Cardiac muscle cell (in vitro differentiated cells and primary cell): ENCODE results near the gene RPTN. TPM values are rescaled to one million over a fixed set of nuclear protein-coding genes. Genes with fewer than 3 reads are reported as not detected.
A peak's percentile ranks its signal among the peaks of the same experiment; 100 is the strongest.
"Not testable (repeated sequence)": the region's sequence is repeated elsewhere in the genome, so short reads cannot be mapped to it uniquely, and the experiment has no call there.

ENCODE experiments used
- DNase-seq, 2 donors: peaks; one replicate each; pipeline versions ENCODE4 v3.0.0 to v3.0.0-alpha.2; 2010 to 2017; ENCODE audit warnings: low read depth in 1 of 2, low spot score in 1 of 2
- H3K27ac ChIP-seq: fragments of 200-600 bp; sonication (generic); 2 replicates; pipeline ENCODE4 v1.5.1; 2016
- H3K27me3 ChIP-seq: fragments of 200-600 bp; sonication (generic); 2 replicates; pipeline ENCODE4 v1.6.0; 2016; ENCODE audit warnings: control low read depth
- H3K36me3 ChIP-seq: fragments of 200-600 bp; sonication (generic); 2 replicates; pipeline ENCODE4 v1.5.1; 2016; ENCODE audit warnings: control low read depth
- H3K4me1 ChIP-seq: fragments of 200-600 bp; sonication (generic); 2 replicates; pipeline ENCODE4 v1.8.1; 2017; ENCODE audit warnings: low read depth, mild to moderate bottlenecking, mixed run types
- H3K4me3 ChIP-seq: fragments of 200-600 bp; sonication (generic); 2 replicates; pipeline ENCODE4 v1.5.1; 2016; ENCODE audit warnings: mild to moderate bottlenecking
- H3K9me3 ChIP-seq: fragments of 200-600 bp; sonication (generic); 2 replicates; pipeline ENCODE4 v1.5.1; 2017; ENCODE audit warnings: low read depth, mild to moderate bottlenecking, control low read depth
- polyA plus RNA-seq: library from polyadenylated mRNA; unstranded; fragments of >200 nt; fragmentation: Nextera tagmentation; extraction: Ambion mirVana; gene quantifications from 2 replicates; pipeline ENCODE4 v1.2.1, GENCODE V29; 2016
- total RNA-seq: library from RNA; depleted of rRNA; stranded (reverse); fragments of >200 nt; gene quantifications from 2 replicates; pipeline ENCODE4 v1.2.3, GENCODE V29; 2016
- TF ChIP-seq, protein P1 (sequence below): IDR thresholded peaks from 2 replicates; pipeline ENCODE4 v1.5.1; 2012; ENCODE audit warnings: low read depth, mild to moderate bottlenecking, low read length

RPTN gene
- total and polyA plus RNA-seq, 2 experiments from 2014 or later = not detected

GRCh38 chr1:152148981-152149380 lies 10.0 kb downstream of the RPTN start:
- no peak for DNase-seq
- H3K36me3 ChIP-seq = no peaks in the 10 kb centered on the region
- H3K4me3 ChIP-seq = no peak overlapping the region
- H3K4me1 ChIP-seq = no peaks in the 10 kb centered on the region
- H3K27ac ChIP-seq = no peak overlapping the region
- TF ChIP-seq, protein P1, sequence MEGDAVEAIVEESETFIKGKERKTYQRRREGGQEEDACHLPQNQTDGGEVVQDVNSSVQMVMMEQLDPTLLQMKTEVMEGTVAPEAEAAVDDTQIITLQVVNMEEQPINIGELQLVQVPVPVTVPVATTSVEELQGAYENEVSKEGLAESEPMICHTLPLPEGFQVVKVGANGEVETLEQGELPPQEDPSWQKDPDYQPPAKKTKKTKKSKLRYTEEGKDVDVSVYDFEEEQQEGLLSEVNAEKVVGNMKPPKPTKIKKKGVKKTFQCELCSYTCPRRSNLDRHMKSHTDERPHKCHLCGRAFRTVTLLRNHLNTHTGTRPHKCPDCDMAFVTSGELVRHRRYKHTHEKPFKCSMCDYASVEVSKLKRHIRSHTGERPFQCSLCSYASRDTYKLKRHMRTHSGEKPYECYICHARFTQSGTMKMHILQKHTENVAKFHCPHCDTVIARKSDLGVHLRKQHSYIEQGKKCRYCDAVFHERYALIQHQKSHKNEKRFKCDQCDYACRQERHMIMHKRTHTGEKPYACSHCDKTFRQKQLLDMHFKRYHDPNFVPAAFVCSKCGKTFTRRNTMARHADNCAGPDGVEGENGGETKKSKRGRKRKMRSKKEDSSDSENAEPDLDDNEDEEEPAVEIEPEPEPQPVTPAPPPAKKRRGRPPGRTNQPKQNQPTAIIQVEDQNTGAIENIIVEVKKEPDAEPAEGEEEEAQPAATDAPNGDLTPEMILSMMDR = no peak
- H3K27me3 ChIP-seq = no peaks in the 10 kb centered on the region
- H3K9me3 ChIP-seq = no peaks in the 10 kb centered on the region

GRCh38 chr1:152148051-152148450 lies 11.0 kb downstream of the RPTN start:
- TF ChIP-seq, protein P1 = no peak

DNA sequence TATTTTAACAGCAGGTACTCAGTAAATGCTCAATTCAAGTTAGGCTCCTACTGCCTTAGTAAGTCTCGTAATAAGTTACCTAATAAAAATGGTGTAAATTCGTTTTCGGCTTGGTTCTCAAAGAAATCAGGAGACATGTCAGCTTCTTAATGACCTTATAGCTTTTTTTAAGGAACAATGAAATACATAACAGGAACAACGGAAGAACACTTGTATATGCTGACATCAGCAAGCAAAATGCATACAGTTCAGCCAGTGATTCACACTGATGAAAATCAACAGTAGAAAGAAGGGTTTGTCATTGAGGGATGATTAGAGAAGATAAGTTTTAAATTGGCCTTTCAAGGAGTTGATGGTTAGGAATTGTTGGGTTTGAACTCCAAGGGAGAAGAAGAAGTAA lies 13.3 kb downstream of the RPTN start:
- H3K27ac ChIP-seq = no peak overlapping the region
- no peaks in the 10 kb centered on the region for H3K4me1 ChIP-seq
- H3K27me3 ChIP-seq = no peaks in the 10 kb centered on the region
- DNase-seq = no peak
- no peaks in the 10 kb centered on the region for H3K36me3 ChIP-seq
- H3K9me3 ChIP-seq = no peaks in the 10 kb centered on the region
- H3K4me3 ChIP-seq = no peak overlapping the region
- TF ChIP-seq, protein P1 = no peak

More at GRCh38 chr1:152148051-152148450, 11.0 kb downstream of the RPTN start:
- Histone ChIP-seq H3K27ac (no peak overlapping the region), H3K27me3 (no peaks in the 10 kb centered on the region), H3K9me3 (no peaks in the 10 kb centered on the region), H3K4me1 (no peaks in the 10 kb centered on the region), H3K36me3 (no peaks in the 10 kb centered on the region), H3K4me3 (no peak overlapping the region)
- DNase-seq = no peak

DNA sequence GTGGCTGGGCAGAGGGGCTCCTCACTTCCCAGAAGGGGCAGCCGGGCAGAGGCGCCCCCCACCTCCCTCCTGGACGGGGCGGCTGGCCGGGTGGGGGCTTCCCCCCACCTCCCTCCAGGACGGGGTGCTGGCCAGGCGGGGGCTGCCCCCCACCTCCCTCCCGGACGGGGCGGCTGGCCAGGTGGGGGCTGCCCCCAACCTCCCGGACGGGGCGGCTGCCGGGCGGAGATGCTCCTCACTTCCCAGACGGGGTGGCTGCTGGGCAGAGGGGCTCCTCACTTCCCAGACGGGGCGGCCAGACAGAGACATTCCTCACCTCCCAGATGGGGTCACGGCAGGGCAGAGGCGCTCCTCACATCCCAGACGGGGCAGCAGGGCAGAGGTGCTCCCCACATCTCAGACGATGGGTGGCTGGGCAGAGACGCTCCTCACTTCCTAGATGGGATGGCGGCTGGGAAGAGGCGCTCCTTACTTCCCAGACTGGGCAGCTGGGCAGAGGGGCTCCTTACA lies 14.3 kb downstream of the RPTN start:
- not testable (repeated sequence) for DNase-seq, H3K9me3 ChIP-seq, H3K36me3 ChIP-seq, H3K4me1 ChIP-seq, H3K27me3 ChIP-seq, H3K27ac ChIP-seq, H3K4me3 ChIP-seq

GRCh38 chr1:152143150-152143887 lies 15.7 kb downstream of the RPTN start:
- no peak overlapping the region for H3K27ac ChIP-seq
- TF ChIP-seq, protein P1 = no peak
- no peak overlapping the region for H3K4me3 ChIP-seq
- H3K4me1 ChIP-seq = no peaks in the 10 kb centered on the region
- no peaks in the 10 kb centered on the region for H3K36me3 ChIP-seq
- no peaks in the 10 kb centered on the region for H3K27me3 ChIP-seq
- H3K9me3 ChIP-seq = no peaks in the 10 kb centered on the region
- no peak for DNase-seq

- peak in 1 of 2 donors; percentile 80 for DNase-seq
- H3K4me1 ChIP-seq = no peaks in the 10 kb centered on the region
- TF ChIP-seq, protein P1 = peak; percentile 90
- no peak overlapping the region for H3K27ac ChIP-seq
- H3K27me3 ChIP-seq = no peaks in the 10 kb centered on the region
- no peak overlapping the region for H3K4me3 ChIP-seq
- no peaks in the 10 kb centered on the region for H3K9me3 ChIP-seq
- H3K36me3 ChIP-seq = no peaks in the 10 kb centered on the region
Observed at GRCh38 chr1:152141971-152142584, 16.9 kb downstream of the RPTN start.
